COLO668 (cell line): Measurements from ENCODE around the gene CEACAM4.
A peak's percentile ranks its signal among the peaks of the same experiment; 100 is the strongest.
"Not testable (repeated sequence)": the region's sequence is repeated elsewhere in the genome, so short reads cannot be mapped to it uniquely, and the experiment has no call there.

Experiments
- DNase-seq: peaks from one replicate; lab custom pipeline; 2025; ENCODE audit not compliant: unreplicated experiment; lab: John Stamatoyannopoulos, UW

CEACAM4 gene

DNA sequence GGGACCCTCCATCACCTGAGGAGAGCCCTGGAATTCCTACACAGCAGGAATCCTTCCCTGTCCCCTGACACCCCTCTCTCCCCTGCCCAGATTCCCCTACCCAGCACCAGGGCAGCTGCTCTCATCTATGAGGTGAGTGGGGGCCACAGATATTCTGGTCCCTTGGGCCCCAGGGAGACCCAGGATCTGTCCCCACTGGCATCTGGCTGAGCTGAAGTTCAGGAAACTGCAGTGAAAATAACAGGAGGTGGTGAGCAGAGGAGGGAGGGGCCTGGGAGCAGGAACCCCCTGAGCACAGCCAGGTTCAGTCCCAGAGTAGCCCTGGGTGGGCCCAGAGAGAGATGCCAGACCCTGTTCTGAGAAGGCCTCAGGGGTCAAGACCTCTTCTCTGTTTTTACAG, 40.8 kb downstream of the CEACAM4 start:
- DNase-seq = no peak

GRCh38 chr19:41584931-41585330, 41.9 kb downstream of the CEACAM4 start:
- no peak for DNase-seq

DNA sequence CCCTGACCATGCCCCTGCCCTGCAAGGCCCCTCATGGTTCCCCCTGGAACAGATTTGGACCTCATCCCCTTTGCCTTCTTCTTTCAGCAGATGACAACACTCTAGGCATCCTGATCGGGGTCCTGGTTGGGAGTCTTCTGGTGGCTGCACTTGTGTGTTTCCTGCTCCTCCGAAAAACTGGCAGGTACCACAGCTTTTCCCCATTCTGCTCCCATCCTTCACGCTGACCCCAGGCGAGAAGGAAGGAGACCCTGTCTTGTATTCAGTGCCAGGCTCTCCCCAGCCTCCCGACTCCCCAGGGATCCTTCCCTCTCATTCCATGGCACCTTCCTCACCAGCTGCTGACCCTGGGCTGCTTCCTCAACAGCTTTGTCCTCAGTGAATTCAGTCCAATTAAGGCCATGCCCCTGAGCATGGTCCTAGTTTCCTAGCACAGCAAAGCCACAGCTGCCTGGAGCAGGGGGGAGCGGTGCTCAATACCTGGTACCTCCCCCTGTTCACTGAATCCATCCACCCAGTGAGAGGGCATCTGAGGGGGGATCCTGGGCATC, 42.5 kb downstream of the CEACAM4 start:
- DNase-seq = no peak

GRCh38 chr19:41582577-41583182, 44.2 kb downstream of the CEACAM4 start:
- not testable (repeated sequence) for DNase-seq

DNA sequence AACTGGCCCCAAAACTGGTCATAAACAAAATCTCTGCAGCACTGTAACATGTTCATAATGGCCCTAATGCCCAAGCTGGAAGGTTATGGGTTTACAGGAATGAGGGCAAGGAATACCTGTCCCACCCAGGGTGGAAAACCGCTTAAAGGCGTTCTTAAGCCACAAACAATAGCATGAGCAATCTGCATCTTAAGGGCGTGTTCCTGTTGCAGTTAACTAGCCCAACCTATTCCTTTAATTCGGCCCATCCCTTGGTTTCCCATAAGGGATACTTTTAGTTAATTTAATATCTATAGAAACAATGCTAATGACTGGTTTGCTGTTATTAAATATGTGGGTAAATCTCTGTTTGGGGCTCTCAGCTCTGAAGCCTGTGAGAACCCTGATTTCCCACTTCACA, 45.8 kb downstream of the CEACAM4 start:
- not testable (repeated sequence) for DNase-seq

DNA sequence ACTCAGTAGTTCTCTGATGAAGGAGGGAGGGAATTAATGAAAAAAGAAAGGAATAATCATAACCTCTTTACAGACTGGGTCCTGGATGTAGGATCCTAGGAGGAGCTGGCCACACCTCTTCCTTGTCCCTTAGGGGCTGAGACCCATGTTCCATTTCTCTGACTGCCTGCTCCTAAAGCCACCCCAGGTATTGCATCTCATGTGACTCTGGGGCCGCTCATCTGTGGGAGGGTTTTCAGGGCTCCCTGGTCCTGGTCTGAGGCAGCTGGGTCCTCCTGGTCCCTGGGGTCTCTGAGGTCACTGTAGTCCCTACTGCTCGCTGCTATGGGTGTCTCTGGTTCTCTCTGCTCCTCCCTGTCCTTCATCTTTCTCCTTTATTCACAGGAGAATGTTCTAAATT, 48.0 kb downstream of the CEACAM4 start:
- no peak for DNase-seq

- no peak for DNase-seq
Observed at GRCh38 chr19:41577833-41578232, 49.0 kb downstream of the CEACAM4 start.

DNA sequence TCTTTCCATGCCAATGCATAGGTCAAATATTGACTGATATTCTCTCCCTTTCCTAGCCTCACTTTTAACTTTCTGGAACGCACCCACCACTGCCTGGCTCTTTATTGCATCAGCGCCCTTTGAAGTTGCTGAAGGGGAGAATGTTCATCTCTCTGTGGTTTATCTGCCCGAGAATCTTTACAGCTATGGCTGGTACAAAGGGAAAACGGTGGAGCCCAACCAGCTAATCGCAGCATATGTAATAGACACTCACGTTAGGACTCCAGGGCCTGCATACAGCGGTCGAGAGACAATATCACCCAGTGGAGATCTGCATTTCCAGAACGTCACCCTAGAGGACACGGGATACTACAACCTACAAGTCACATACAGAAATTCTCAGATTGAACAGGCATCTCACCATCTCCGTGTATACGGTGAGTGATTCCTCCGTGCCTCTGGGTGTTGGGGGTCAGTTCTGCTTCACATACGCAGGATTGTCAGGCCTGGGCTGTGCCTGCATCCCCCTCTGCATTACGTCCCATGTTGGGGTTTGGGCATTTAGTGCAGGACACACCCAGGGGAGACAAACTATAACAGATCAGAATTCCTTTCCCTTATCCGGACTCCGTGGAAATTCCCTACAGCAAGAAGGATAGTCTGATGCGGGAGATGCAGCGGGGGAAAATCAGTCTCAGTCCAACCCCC, 49.6 kb downstream of the CEACAM4 start:
- no peak for DNase-seq

DNA sequence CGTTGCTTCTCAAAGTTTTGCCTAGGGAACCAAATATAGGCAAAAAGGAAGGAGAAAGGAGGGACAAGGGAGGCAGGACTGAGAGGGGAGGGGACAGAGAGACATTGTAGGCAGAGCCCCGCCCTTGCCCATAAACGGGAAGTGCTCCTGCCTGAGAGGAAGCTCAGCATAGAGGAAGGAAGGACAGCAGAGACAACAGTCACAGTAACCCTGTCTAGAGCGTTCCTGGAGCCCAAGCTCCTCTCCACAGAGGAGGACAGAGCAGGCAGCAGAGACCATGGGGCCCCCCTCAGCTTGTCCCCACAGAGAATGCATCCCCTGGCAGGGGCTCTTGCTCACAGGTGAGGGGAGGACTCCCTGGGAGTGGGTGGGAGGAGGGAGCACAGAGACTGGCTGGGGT, 50.9 kb downstream of the CEACAM4 start, which contains the start of gene CEACAM21:
Gene CEACAM21 (plus strand): TSS at position 169 of the 400 bp plus-strand sequence. CDS start 109 bp downstream, at position 278.
- DNase-seq = no peak

DNA sequence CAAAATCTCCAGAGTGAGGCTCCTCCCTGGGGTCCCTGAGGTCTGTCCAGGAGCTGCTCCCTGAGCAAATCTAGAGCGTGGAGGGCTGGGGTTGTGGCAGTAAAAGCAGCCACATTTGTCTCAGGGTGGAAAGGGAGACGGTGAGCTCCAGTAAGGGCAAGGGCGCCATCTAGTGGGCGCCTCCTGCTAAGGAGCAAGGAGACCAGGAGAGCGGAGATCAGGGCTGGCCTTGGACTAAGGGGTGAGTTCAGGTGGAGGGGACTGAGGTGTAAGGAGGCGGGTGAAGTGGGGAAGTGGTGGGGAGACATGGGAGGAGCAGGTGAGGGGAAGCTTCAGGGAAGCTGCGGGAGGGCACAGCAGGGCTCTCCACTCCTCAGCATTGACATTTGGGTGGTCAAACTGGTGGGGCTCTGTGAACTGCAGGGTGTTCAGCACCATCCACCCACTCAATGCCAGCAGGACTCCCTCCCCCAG, 56.2 kb downstream of the CEACAM4 start:
- DNase-seq = peak; percentile 81

- no peak for DNase-seq
Observed at GRCh38 chr19:41570179-41570578, 56.7 kb downstream of the CEACAM4 start.

- DNase-seq = peak; percentile 39
Observed at GRCh38 chr19:41569481-41570150, 57.3 kb downstream of the CEACAM4 start.
